ENCODE data around the gene CBLC. TPM values are rescaled to one million over a fixed set of nuclear protein-coding genes. Genes with fewer than 3 reads are reported as not detected.

CBLC gene
- total and polyA plus RNA-seq, 10 of the 15 experiments (the other 5 are each of a cell fraction or from before 2014, with no cell fraction given) = not detected

GRCh38 chr19:44800461-44800860 lies 22.8 kb downstream of the CBLC start (continued):
- TF ChIP-seq EP300 (IDR thresholded peaks at IDR 0.05; ENCODE audit: borderline replicate concordance in 1 of 2, control insufficient read depth in 1 of 2, low read depth in 2 of 2, low read length in 2 of 2) (no peak; a peak in 1 of 4 replicates), USF2 (IDR thresholded peaks at IDR 0.05; ENCODE audit: borderline replicate concordance, low read depth, low read length) (no peak), CHD2 (IDR thresholded peaks at IDR 0.05; ENCODE audit: borderline replicate concordance, low read depth, low read length) (0 out of 2 replicates have a peak, but pooled peaks have one; percentile 26), NR2C2 (IDR thresholded peaks at IDR 0.05; ENCODE audit: borderline replicate concordance, control insufficient read depth, insufficient read length, low read depth) (no peak), MEF2A (IDR thresholded peaks at IDR 0.05; ENCODE audit: insufficient read depth, low read depth, low read length) (no peak), ATF3 (IDR thresholded peaks at IDR 0.05; ENCODE audit: borderline replicate concordance, extremely low read depth, low read depth, low read length) (no peak), SREBF2 (IDR thresholded peaks at IDR 0.05; ENCODE audit: low read length) (no peak), ESRRA (IDR thresholded peaks at IDR 0.05; ENCODE audit: low read length) (no peak), HSF1 (IDR thresholded peaks at IDR 0.05; ENCODE audit: low read depth, low read length) (no peak), TCF7 (IDR thresholded peaks at IDR 0.05; ENCODE audit: borderline replicate concordance) (no peak), GATAD2B (conservative IDR thresholded peaks at IDR 0.05; ENCODE audit: low read depth) (no peak), MAX (IDR thresholded peaks at IDR 0.05; ENCODE audit: low read depth, low read length) (no peak), POLR2A (IDR thresholded peaks at IDR 0.05; ENCODE audit: low read depth, low read length) (no peak), CEBPZ (IDR thresholded peaks at IDR 0.05; ENCODE audit: low read depth, low read length) (no peak), KDM1A (IDR thresholded peaks at IDR 0.05; ENCODE audit: borderline replicate concordance) (no peak), IKZF2 (IDR thresholded peaks at IDR 0.05) (peak in 1 of 2 experiments; percentile 24; a peak in 1 of 4 replicates), JUNB (IDR thresholded peaks at IDR 0.05) (0 out of 2 replicates have a peak, but pooled peaks have one; percentile 16), PAX5 (IDR thresholded peaks at IDR 0.05; ENCODE audit: borderline replicate concordance, low read depth, low read length) (no peak), NBN (IDR thresholded peaks at IDR 0.05) (no peak), ZZZ3 (IDR thresholded peaks at IDR 0.05; ENCODE audit: control insufficient read depth, insufficient read length, low read depth) (no peak), RAD21 (IDR thresholded peaks at IDR 0.05; ENCODE audit: insufficient read depth, low read depth, low read length) (peak; percentile 72), RELB (IDR thresholded peaks at IDR 0.05; ENCODE audit: low read depth) (no peak), ZNF622 (IDR thresholded peaks at IDR 0.05) (no peak), HDGF (IDR thresholded peaks at IDR 0.05) (0 out of 2 replicates have a peak, but pooled peaks have one; percentile 61), NFYB (IDR thresholded peaks at IDR 0.05; ENCODE audit: insufficient read depth, low read depth, low read length) (no peak)

Data from GM12878 (cell line).